Mucosa of rectum (tissue), 2 donors: Measurements from ENCODE around the gene ETAA1.

Source experiments
- H3K27ac ChIP-seq, 2 donors: one replicate each; pipeline ENCODE4 v1.7.0; 2013; ENCODE audit warnings: inconsistent platforms in 2 of 2, low read depth in 2 of 2, low read length in 2 of 2
- H3K27me3 ChIP-seq, 2 donors: one replicate each; pipeline ENCODE4 v1.7.0; 2013; ENCODE audit warnings: low read length in 2 of 2; ENCODE audit not compliant: control insufficient read depth in 2 of 2, insufficient read depth in 2 of 2
- H3K36me3 ChIP-seq, 2 donors: one replicate each; pipeline ENCODE4 v1.7.0; 2013; ENCODE audit warnings: low read length in 2 of 2; ENCODE audit not compliant: control insufficient read depth in 2 of 2, insufficient read depth in 2 of 2
- H3K4me1 ChIP-seq, 2 donors: one replicate each; pipeline ENCODE4 v1.7.0; 2013; ENCODE audit warnings: low read length in 2 of 2, mild to moderate bottlenecking in 1 of 2; ENCODE audit not compliant: control insufficient read depth in 2 of 2, insufficient read depth in 2 of 2
- H3K4me3 ChIP-seq, 2 donors: one replicate each; pipeline ENCODE4 v1.7.0; 2013; ENCODE audit warnings: low read length in 2 of 2
- H3K9ac ChIP-seq, 2 donors: one replicate each; pipeline ENCODE4 v1.7.0; 2013; ENCODE audit warnings: low read length in 2 of 2, low read depth in 1 of 2, mild to moderate bottlenecking in 1 of 2
- H3K9me3 ChIP-seq, 2 donors: one replicate each; pipeline ENCODE4 v1.7.0; 2013; ENCODE audit warnings: low read length in 2 of 2; ENCODE audit not compliant: control insufficient read depth in 2 of 2
- donor health status: healthy.
- donor health status: Normal muscosa, but diverticular disease.

Gene ETAA1

DNA sequence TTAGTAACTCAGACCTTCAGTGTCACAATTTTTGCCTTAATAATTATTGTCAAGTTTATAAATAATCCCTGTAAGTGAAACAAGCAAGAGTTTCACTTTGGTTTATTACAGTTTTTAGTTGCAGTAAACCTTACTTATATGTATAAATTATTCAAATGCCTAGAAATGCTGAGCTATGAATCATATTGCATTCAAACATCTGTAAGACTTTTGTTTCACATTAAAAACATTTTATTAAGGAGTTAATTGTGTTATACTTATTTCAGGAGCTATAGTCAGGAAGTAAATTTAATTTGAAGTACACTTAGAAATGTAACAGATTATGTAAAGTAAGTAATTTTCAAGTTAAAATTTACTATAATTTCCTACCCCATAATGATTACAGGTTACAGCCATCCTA is 3.9 kb upstream of the ETAA1 start:
- Histone ChIP-seq H3K36me3 (no peaks in the 10 kb centered on the region), H3K27me3 (no peaks in the 10 kb centered on the region), H3K4me1 (peaks cover 0 to 3% of the 10 kb centered on the region in 2 donors), H3K9me3 (no peaks in the 10 kb centered on the region), H3K9ac (no peak overlapping the region), H3K4me3 (no peak overlapping the region), H3K27ac (no peak overlapping the region)

DNA sequence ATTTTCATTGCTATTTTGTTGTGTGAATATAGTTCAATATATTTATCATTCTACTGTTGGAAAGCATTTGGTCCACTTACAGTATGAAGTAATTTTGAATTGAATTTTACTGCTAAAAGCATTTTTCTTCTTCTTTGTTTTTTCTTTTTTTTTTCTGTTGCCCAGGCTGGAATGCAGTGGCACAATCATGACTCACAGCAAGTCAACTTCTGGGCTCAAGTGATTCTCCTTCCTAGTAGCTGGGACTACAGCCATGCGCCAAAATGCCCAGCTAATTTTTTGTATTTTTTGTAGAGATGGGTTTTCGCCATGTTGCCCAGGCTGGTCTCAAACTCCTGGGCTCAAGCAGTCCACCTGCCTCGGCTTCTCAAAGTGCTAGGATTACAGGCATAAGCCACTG is 2.4 kb upstream of the ETAA1 start:
- Histone ChIP-seq H3K4me3 (no peak overlapping the region), H3K36me3 (no peaks in the 10 kb centered on the region), H3K27me3 (no peaks in the 10 kb centered on the region), H3K9me3 (no peaks in the 10 kb centered on the region), H3K27ac (no peak overlapping the region), H3K9ac (no peak overlapping the region), H3K4me1 (peaks cover 3% of the 10 kb centered on the region in 2 donors)

DNA sequence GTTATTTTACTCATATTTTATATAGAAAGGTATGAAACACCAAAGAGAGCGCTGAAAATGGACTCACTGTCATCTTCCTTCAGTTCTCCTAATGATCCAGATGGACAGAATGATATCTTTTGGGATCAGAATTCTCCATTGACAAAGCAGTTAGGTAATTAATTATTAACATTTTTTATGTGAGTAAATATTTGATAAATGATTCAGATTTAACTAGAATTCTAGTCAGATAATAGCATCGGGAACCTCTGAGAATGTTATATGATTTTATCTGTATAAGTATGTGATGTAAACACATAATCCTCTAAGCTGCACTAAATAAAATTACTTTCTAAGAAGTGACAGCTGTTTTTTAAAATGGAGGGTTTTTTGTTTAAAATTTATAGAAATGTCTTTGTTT is 2.0 kb downstream of the ETAA1 start:
- no peak overlapping the region for H3K9ac ChIP-seq
- H3K4me3 ChIP-seq = no peak overlapping the region
- peaks cover 3% of the 10 kb centered on the region in 2 donors for H3K4me1 ChIP-seq
- peaks cover 8 to 9% of the 10 kb centered on the region in 2 donors for H3K36me3 ChIP-seq
- H3K27me3 ChIP-seq = no peaks in the 10 kb centered on the region
- no peaks in the 10 kb centered on the region for H3K9me3 ChIP-seq
- H3K27ac ChIP-seq = no peak overlapping the region

DNA sequence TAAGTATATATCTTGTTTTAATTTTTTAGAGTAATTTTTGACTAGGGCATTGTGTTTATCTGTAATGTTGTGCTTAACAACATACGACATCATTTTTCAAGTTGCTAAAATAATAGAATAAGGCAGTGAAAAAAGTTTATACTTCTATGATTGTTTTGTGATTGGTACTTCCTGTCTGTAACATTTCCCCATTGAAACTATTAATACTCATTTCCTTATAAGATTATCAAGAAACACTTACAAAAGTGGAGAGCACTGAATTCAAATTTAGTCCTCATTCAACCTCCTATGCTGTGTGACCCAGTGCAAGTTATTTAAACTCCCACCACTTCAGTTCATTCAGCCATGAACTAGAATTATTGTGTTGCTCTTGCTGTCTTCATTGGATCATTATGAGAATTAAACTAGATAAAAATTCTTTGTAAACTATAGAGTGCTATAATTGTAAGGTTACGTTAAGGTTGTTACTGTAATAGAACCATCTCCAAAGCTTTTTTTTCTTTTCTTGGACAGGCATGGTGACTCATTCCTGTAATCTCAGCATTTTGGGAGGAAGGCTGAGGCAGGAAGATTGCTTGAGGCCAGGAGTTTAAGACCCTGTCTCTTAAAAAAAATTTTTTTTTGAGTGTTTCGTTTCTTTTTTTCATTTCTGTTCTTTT is 2.8 kb downstream of the ETAA1 start:
- Histone ChIP-seq H3K4me1 (peaks cover 3% of the 10 kb centered on the region in 2 donors), H3K9me3 (no peaks in the 10 kb centered on the region), H3K36me3 (peaks cover 8 to 16% of the 10 kb centered on the region in 2 donors), H3K4me3 (no peak overlapping the region), H3K27ac (no peak overlapping the region), H3K9ac (no peak overlapping the region), H3K27me3 (no peaks in the 10 kb centered on the region)

DNA sequence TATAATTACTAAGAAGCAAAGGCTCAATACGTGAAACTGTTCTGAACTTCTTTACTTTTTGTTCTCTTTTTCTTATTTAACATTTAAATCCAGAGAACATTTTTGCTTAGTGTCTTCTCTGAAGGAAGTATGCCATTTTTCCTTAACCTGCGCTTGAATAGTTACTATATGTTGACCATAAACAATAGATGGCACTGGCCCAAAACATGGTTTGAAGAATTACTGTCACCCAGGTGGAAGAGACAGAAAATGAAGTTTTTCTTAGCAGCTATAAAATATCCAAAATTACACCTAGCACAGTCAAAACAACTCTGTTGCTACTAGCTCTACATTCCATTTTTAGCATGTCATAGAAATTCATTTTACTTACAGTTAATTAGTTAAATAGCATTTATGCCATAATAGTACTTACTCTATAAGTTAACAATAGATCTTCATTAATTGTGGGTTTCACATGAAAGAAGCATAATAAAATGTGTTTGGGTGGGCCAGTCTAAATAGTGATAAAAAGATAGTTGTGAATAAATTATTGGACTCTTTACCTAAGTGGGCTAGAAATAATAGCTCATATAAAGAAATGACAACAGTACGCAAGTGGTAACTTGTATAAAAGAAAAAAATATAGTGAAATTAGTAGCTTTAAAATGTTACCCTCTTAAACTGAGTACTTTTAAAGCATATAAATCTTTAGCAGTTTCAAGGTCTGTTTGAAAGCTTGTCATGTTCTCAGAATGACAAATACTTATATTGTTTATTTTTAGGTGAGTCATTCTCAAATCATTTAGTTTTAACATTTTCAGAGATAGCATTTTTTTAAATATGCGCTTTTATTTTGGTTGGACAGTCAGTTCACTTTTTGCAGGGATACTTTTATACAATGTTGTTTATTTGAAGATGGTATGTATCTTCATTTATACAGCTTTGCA is 3.7 kb downstream of the ETAA1 start:
- Histone ChIP-seq H3K4me3 (no peak overlapping the region), H3K4me1 (peaks cover 3% of the 10 kb centered on the region in 2 donors), H3K9ac (no peak overlapping the region), H3K36me3 (peaks cover 8 to 16% of the 10 kb centered on the region in 2 donors), H3K27me3 (no peaks in the 10 kb centered on the region), H3K9me3 (no peaks in the 10 kb centered on the region), H3K27ac (no peak overlapping the region)

DNA sequence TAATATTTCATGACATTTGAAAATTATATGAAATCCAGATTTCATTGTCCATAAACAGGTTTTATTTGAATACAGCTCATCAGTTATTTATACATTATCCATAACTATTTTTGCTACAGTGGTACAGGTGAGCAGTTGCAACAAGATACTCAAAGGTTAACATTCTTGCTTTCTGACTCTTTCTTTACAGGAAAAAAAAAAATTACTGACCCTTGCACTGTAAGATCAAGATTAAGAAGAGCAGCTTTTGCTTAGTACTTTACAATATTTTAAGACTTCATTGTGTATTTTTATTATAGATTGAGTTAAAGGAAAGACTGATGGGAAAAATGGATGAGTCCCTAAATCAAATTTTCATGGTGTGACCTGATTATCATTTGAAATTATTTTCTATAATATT is 11.2 kb downstream of the ETAA1 start:
- Histone ChIP-seq H3K9me3 (no peaks in the 10 kb centered on the region), H3K4me1 (no peaks in the 10 kb centered on the region), H3K9ac (no peak overlapping the region), H3K36me3 (peaks cover 11 to 20% of the 10 kb centered on the region in 2 donors), H3K4me3 (no peak overlapping the region), H3K27me3 (no peaks in the 10 kb centered on the region), H3K27ac (no peak overlapping the region)

- Histone ChIP-seq H3K9me3 (no peaks in the 10 kb centered on the region), H3K4me1 (no peaks in the 10 kb centered on the region), H3K36me3 (peaks cover 6 to 8% of the 10 kb centered on the region in 2 donors), H3K9ac (no peak overlapping the region), H3K4me3 (no peak overlapping the region), H3K27ac (no peak overlapping the region), H3K27me3 (no peaks in the 10 kb centered on the region)
Observed at GRCh38 chr2:67412424-67412823, 15.3 kb downstream of the ETAA1 start.

GRCh38 chr2:67414867-67415266 is 17.7 kb downstream of the ETAA1 start:
- Histone ChIP-seq H3K27me3 (no peaks in the 10 kb centered on the region), H3K36me3 (peaks cover 6 to 8% of the 10 kb centered on the region in 2 donors), H3K9ac (no peak overlapping the region), H3K9me3 (no peaks in the 10 kb centered on the region), H3K4me3 (no peak overlapping the region), H3K4me1 (no peaks in the 10 kb centered on the region), H3K27ac (no peak overlapping the region)

GRCh38 chr2:67416136-67416535 is 19.0 kb downstream of the ETAA1 start:
- peaks cover 2 to 3% of the 10 kb centered on the region in 2 donors for H3K36me3 ChIP-seq
- H3K27me3 ChIP-seq = no peaks in the 10 kb centered on the region
- H3K4me1 ChIP-seq = no peaks in the 10 kb centered on the region
- H3K4me3 ChIP-seq = no peak overlapping the region
- no peaks in the 10 kb centered on the region for H3K9me3 ChIP-seq
- no peak overlapping the region for H3K9ac ChIP-seq
- no peak overlapping the region for H3K27ac ChIP-seq

- H3K4me3 ChIP-seq = no peak overlapping the region
- H3K36me3 ChIP-seq = no peaks in the 10 kb centered on the region
- no peak overlapping the region for H3K9ac ChIP-seq
- no peaks in the 10 kb centered on the region for H3K27me3 ChIP-seq
- H3K9me3 ChIP-seq = peaks cover 0 to 3% of the 10 kb centered on the region in 2 donors
- H3K4me1 ChIP-seq = no peaks in the 10 kb centered on the region
- H3K27ac ChIP-seq = no peak overlapping the region
Observed at GRCh38 chr2:67423489-67423888, 26.4 kb downstream of the ETAA1 start.
